ENCODE results near the gene PPIL1. TPM values are rescaled to one million over a fixed set of nuclear protein-coding genes. Genes with fewer than 3 reads are reported as not detected.

The PPIL1 gene
- total and polyA plus RNA-seq, 2 of the 4 experiments (the other 2 are of a cell fraction): 28.4 to 58.4 TPM

DNA sequence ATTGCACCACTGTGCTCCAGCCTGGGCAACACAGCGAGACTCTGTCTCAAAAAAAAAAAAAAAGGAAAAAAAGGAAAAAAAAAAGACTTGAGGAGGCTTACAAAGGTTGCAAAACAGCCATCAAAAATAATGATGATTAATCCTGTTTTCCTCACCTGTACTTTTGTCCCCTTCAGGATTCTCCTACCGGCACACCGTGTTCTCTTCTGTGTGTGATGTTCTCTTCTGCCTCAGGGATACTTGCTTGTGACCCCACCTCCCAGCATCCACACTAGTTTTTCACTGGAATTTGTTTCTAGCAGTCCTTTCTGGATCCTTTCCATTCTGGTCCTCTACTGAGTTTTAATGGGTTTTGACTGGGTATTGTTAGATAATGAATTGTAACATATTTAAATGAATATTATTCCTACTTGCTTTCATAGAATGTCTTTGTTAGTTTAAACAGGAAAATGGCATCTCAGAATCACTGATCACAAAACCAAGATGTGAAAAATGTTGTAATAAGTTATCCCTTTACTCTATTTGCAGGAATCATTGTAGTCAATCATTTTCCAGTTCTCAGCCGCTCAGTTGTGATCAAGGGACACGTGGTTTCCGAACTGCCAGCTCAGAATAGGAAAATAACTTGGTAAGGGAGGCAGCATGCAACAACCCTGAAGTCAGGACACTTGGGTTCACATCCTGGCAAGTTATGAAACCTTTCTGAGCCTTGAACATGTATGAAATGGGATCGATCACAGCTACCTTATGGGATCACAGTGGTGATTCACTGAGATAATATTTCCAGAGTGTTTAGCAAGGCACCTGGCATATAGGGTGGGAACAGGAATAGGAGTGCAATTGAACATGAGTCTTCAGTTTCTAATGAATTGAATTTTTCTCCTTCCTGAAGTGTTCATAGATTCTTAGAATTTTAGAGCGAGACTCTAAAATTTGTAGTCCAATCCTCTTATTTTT lies 19.7 kb upstream of the PPIL1 start:
- H3K56ac ChIP-seq (ENCODE audit: extremely low read depth, insufficient read depth, low read length): no peak overlapping the region
- no peak overlapping the region for H4K8ac ChIP-seq (ENCODE audit: low read depth in 2 of 2, low read length in 2 of 2)
- in situ Hi-C loops (cut with MboI; ENCODE audit: low sequenced_read_pairs): no loop called here
- no peak overlapping the region for H3K4me3 ChIP-seq (ENCODE audit: insufficient read depth, low read depth, low read length)
- H2AFZ ChIP-seq (replicated peaks; ENCODE audit: low read length, poor library complexity): no peak overlapping the region
- no peak overlapping the region for H2BK20ac ChIP-seq (ENCODE audit: low read depth, low read length)
- ATAC-seq (ENCODE audit: low read depth): no peak
- H3K9me1 ChIP-seq (ENCODE audit: insufficient read depth, low read length): no peaks in the 10 kb centered on the region
- H3K4me1 ChIP-seq (ENCODE audit: control insufficient read depth, insufficient read depth, low read length): no peaks in the 10 kb centered on the region
- no peak overlapping the region for H3K18ac ChIP-seq (ENCODE audit: low read depth, low read length)
- POLR2A ChIA-PET (ENCODE audit: unreplicated experiment): no interaction called here
- no peak overlapping the region for H2BK120ac ChIP-seq (ENCODE audit: low read depth, low read length)
- intact Hi-C loops (cut with micrococcal nuclease): no loop called here
- TF ChIP-seq, protein P1, sequence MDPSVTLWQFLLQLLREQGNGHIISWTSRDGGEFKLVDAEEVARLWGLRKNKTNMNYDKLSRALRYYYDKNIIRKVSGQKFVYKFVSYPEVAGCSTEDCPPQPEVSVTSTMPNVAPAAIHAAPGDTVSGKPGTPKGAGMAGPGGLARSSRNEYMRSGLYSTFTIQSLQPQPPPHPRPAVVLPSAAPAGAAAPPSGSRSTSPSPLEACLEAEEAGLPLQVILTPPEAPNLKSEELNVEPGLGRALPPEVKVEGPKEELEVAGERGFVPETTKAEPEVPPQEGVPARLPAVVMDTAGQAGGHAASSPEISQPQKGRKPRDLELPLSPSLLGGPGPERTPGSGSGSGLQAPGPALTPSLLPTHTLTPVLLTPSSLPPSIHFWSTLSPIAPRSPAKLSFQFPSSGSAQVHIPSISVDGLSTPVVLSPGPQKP (IDR thresholded peaks at IDR 0.05; ENCODE audit: borderline replicate concordance, low read depth, low read length): no peak
- TF ChIP-seq, protein P2, sequence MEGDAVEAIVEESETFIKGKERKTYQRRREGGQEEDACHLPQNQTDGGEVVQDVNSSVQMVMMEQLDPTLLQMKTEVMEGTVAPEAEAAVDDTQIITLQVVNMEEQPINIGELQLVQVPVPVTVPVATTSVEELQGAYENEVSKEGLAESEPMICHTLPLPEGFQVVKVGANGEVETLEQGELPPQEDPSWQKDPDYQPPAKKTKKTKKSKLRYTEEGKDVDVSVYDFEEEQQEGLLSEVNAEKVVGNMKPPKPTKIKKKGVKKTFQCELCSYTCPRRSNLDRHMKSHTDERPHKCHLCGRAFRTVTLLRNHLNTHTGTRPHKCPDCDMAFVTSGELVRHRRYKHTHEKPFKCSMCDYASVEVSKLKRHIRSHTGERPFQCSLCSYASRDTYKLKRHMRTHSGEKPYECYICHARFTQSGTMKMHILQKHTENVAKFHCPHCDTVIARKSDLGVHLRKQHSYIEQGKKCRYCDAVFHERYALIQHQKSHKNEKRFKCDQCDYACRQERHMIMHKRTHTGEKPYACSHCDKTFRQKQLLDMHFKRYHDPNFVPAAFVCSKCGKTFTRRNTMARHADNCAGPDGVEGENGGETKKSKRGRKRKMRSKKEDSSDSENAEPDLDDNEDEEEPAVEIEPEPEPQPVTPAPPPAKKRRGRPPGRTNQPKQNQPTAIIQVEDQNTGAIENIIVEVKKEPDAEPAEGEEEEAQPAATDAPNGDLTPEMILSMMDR (conservative IDR thresholded peaks at IDR 0.05; ENCODE audit: low read depth, low read length): no peak
- TF ChIP-seq RFX5 (IDR thresholded peaks at IDR 0.05; ENCODE audit: low read depth, low read length) (no peak), MAZ (IDR thresholded peaks at IDR 0.05; ENCODE audit: borderline replicate concordance, low read depth, low read length) (no peak), BHLHE40 (IDR thresholded peaks at IDR 0.05; ENCODE audit: low read depth, low read length) (no peak), CEBPB (IDR thresholded peaks at IDR 0.05; ENCODE audit: low read depth, low read length) (no peak), MXI1 (IDR thresholded peaks at IDR 0.05; ENCODE audit: borderline replicate concordance, low read depth, low read length) (no peak), POLR2A (IDR thresholded peaks at IDR 0.05; ENCODE audit: low read depth, low read length) (no peak), FOS (IDR thresholded peaks at IDR 0.05; ENCODE audit: low read depth, low read length) (no peak), SMC3 (IDR thresholded peaks at IDR 0.05; ENCODE audit: low read depth, low read length) (no peak), RAD21 (IDR thresholded peaks at IDR 0.05; ENCODE audit: low read length) (no peak), CHD1 (IDR thresholded peaks at IDR 0.05; ENCODE audit: low read depth, low read length) (no peak), MAFK (IDR thresholded peaks at IDR 0.05; ENCODE audit: low read depth, low read length) (no peak), NFE2L2 (IDR thresholded peaks at IDR 0.05; ENCODE audit: low read depth, low read length) (no peak)
- TF ChIP-seq, protein P3, sequence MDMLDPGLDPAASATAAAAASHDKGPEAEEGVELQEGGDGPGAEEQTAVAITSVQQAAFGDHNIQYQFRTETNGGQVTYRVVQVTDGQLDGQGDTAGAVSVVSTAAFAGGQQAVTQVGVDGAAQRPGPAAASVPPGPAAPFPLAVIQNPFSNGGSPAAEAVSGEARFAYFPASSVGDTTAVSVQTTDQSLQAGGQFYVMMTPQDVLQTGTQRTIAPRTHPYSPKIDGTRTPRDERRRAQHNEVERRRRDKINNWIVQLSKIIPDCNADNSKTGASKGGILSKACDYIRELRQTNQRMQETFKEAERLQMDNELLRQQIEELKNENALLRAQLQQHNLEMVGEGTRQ (IDR thresholded peaks at IDR 0.05; ENCODE audit: low read depth, low read length): no peak
- H3K4me2 ChIP-seq (ENCODE audit: low read depth, low read length): no peak overlapping the region
- no peak overlapping the region for H2BK5ac ChIP-seq (ENCODE audit: low read depth, low read length, poor library complexity, severe bottlenecking)
- 100% methylated on average over 1 of the region's 8 CpGs; no CpG with 5 or more reads in 1 of the 2 experiments for WGBS, 2 experiments (ENCODE audit: extremely low coverage in 2 of 2, insufficient read length in 1 of 2)
- H2BK15ac ChIP-seq (ENCODE audit: low read depth, low read length): no peak overlapping the region
- no peaks in the 10 kb centered on the region for H3K27me3 ChIP-seq (ENCODE audit: control insufficient read depth, insufficient read depth, low read length)
- dilution Hi-C loops (cut with HindIII; ENCODE audit: low sequenced_read_pairs, unreplicated experiment): no loop called here
- no peaks in the 10 kb centered on the region for H3K9me3 ChIP-seq (ENCODE audit: control insufficient read depth, insufficient read depth, low read length)
- DNase-seq: no peak
- H4K20me1 ChIP-seq (ENCODE audit: insufficient read depth, low read length): no peaks in the 10 kb centered on the region
- no peak overlapping the region for H2AK9ac ChIP-seq (replicated peaks; ENCODE audit: low read depth, low read length, poor library complexity)
- H3K9ac ChIP-seq (ENCODE audit: low read depth, low read length): no peak overlapping the region
- H4K91ac ChIP-seq (ENCODE audit: insufficient read depth, low read depth, low read length): no peak overlapping the region
- H3K4ac ChIP-seq (ENCODE audit: low read depth, low read length): no peak overlapping the region
- H3K14ac ChIP-seq (replicated peaks; ENCODE audit: low read depth, low read length): no peak overlapping the region
- no peak overlapping the region for H4K5ac ChIP-seq (ENCODE audit: low read depth, low read length)
- H3K23ac ChIP-seq (ENCODE audit: low read depth, low read length): no peak overlapping the region
- peaks cover 8% of the 10 kb centered on the region for H3K36me3 ChIP-seq (ENCODE audit: control insufficient read depth, insufficient read depth, low read length)
- no peak overlapping the region for H3K27ac ChIP-seq (ENCODE audit: insufficient read depth, low read length)
- CTCF ChIA-PET: no interaction called here
- no peak overlapping the region for H2AK5ac ChIP-seq (ENCODE audit: low read depth, low read length)
- peaks cover 17 to 36% of the 10 kb centered on the region in 2 experiments for H3K79me1 ChIP-seq (ENCODE audit: low read depth in 1 of 2, low read length in 2 of 2)
- no TSS peak for BruUV-seq (replicated peaks)

Measured in IMR-90 (cell line).